SK-N-SH (cell line): ENCODE measurements around the gene GALNTL6.

Experiments used
- CTCF ChIP-seq: fragments of 200-600 bp; sonication (generic); IDR thresholded peaks from 2 replicates; pipeline ENCODE4 v1.6.1; 2017; ENCODE audit warnings: antibody characterized with exemption, mild to moderate bottlenecking, moderate library complexity
- GABPA ChIP-seq: IDR thresholded peaks from 2 replicates; pipeline ENCODE4 v1.4.0; 2012; ENCODE audit warnings: low read depth, mild to moderate bottlenecking
- JUND ChIP-seq: IDR thresholded peaks from 2 replicates; pipeline ENCODE4 v1.4.0; 2012
- MXI1 ChIP-seq: IDR thresholded peaks from 2 replicates; pipeline ENCODE4 v1.6.1; 2012; ENCODE audit warnings: mild to moderate bottlenecking, low read depth, low read length, improper control_type of control experiment
- USF2 ChIP-seq: fragments of 150-350 bp; IDR thresholded peaks from 2 replicates; pipeline ENCODE4 v1.6.1; 2017; ENCODE audit warnings: antibody characterized with exemption, low read length, low read depth, borderline replicate concordance

- TF ChIP-seq USF2 (no peak), CTCF (no peak), MXI1 (no peak), GABPA (no peak), JUND (no peak)
Measured at GRCh38 chr4:173037242-173037641, 1224.0 kb downstream of the GALNTL6 start.
